ENCODE measurements around the gene NKAPD1.

Gene NKAPD1

DNA sequence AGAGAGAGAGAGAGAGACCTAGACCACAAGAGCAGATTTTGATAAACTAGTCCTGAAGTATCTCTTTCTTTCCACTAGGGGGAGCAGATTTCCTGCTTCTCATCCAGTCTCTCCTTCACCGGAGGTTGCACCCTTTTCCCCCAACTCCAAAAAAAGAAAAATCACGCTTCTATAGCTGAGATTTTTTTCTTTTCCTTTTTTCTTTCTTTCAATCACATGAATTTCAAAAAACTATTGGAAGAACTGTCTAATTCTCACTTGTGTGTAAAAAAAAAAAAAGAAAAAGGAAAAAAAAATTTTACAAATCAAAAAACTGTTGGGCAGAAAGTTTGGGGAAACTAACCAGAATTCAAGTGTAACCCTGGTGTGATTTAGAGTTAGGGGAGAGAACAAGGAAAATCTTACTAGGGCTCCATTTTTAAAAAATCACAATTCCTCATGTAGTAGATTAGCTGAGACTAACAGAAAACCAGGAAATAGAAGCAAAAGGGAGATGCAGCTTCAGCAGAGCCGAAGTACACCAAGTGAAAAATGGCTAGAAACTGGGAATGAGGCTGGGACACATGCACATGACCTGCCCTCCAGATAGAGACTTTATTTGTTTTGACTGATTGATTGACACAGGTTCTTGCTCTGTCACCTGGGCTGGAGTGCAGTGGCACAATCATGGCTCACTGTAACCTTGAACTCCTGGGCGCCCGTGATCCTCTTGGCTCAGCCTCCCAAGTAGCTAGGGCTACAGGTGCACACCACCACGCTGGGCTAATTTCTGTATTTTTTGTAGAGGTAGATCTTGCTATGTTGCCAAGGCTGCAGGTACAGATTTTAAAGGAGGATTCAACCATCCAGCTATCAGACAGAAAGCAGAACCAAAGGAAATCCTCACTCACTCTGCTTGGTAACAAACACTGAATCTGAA, 39.7 kb downstream of the NKAPD1 start:
- Histone ChIP-seq H3K4me2 (ENCODE audit: low read length) (peak overlapping the region; percentile 39), H3K4me3 (ENCODE audit: low read length) (no peak overlapping the region)

GRCh38 chr11:112114460-112114859, 40.4 kb downstream of the NKAPD1 start:
- Histone ChIP-seq H3K9me3 (ENCODE audit: control insufficient read depth, insufficient read depth, low read length) (no peaks in the 10 kb centered on the region), H3F3A (ENCODE audit: control insufficient read depth, insufficient read depth) (no peaks in the 10 kb centered on the region), H3K4me3 (ENCODE audit: low read length) (no peak overlapping the region), H3K36me3 (ENCODE audit: control insufficient read depth, low read length) (no peaks in the 10 kb centered on the region), H3K4me1 (ENCODE audit: control insufficient read depth, low read length) (peaks cover 4% of the 10 kb centered on the region; the same call in 1 of the 2 replicates), H3K4me2 (ENCODE audit: low read length) (no peak overlapping the region), H3K9me2 (replicated peaks; ENCODE audit: control insufficient read depth, low read length) (no peaks in the 10 kb centered on the region), H3K27ac (ENCODE audit: low read depth, low read length) (no peak overlapping the region), H4K20me1 (ENCODE audit: control insufficient read depth, insufficient read depth, low read depth, low read length) (no peaks in the 10 kb centered on the region), H3K27me3 (ENCODE audit: control insufficient read depth, low read length) (no peaks in the 10 kb centered on the region), H3K79me2 (ENCODE audit: control insufficient read depth, low read length) (no peaks in the 10 kb centered on the region)
- no peak for TF ChIP-seq EZH2phosphoT487 (IDR thresholded peaks at IDR 0.05; ENCODE audit: borderline replicate concordance, low read length)
- no peak for TF ChIP-seq CTCF (IDR thresholded peaks at IDR 0.05; ENCODE audit: low read depth, low read length, poor library complexity, severe bottlenecking)

More for the DNA sequence above, 39.7 kb downstream of the NKAPD1 start:
- Histone ChIP-seq H3K27ac (ENCODE audit: low read depth, low read length) (no peak overlapping the region), H3K9me2 (replicated peaks; ENCODE audit: control insufficient read depth, low read length) (no peaks in the 10 kb centered on the region), H3F3A (ENCODE audit: control insufficient read depth, insufficient read depth) (no peaks in the 10 kb centered on the region), H3K27me3 (ENCODE audit: control insufficient read depth, low read length) (no peaks in the 10 kb centered on the region), H3K36me3 (ENCODE audit: control insufficient read depth, low read length) (no peaks in the 10 kb centered on the region), H3K9me3 (ENCODE audit: control insufficient read depth, insufficient read depth, low read length) (no peaks in the 10 kb centered on the region), H3K79me2 (ENCODE audit: control insufficient read depth, low read length) (no peaks in the 10 kb centered on the region), H4K20me1 (ENCODE audit: control insufficient read depth, insufficient read depth, low read depth, low read length) (no peaks in the 10 kb centered on the region), H3K4me1 (ENCODE audit: control insufficient read depth, low read length) (peaks cover 4% of the 10 kb centered on the region; the same call in 1 of the 2 replicates)
- no peak for TF ChIP-seq EZH2phosphoT487 (IDR thresholded peaks at IDR 0.05; ENCODE audit: borderline replicate concordance, low read length)
- peak; percentile 60 for TF ChIP-seq CTCF (IDR thresholded peaks at IDR 0.05; ENCODE audit: low read depth, low read length, poor library complexity, severe bottlenecking)

- H3K9me3 ChIP-seq (ENCODE audit: control insufficient read depth, insufficient read depth, low read length), result no peaks in the 10 kb centered on the region
- H3K9me2 ChIP-seq (replicated peaks; ENCODE audit: control insufficient read depth, low read length), result no peaks in the 10 kb centered on the region
- no peak overlapping the region for H3K27ac ChIP-seq (ENCODE audit: low read depth, low read length)
- H3K4me3 ChIP-seq (ENCODE audit: low read length), result no peak overlapping the region
- no peaks in the 10 kb centered on the region for H3F3A ChIP-seq (ENCODE audit: control insufficient read depth, insufficient read depth)
- no peak overlapping the region for H3K4me2 ChIP-seq (ENCODE audit: low read length)
- H3K27me3 ChIP-seq (ENCODE audit: control insufficient read depth, low read length), result no peaks in the 10 kb centered on the region
- no peaks in the 10 kb centered on the region for H4K20me1 ChIP-seq (ENCODE audit: control insufficient read depth, insufficient read depth, low read depth, low read length)
- H3K36me3 ChIP-seq (ENCODE audit: control insufficient read depth, low read length), result no peaks in the 10 kb centered on the region
- TF ChIP-seq EZH2phosphoT487 (IDR thresholded peaks at IDR 0.05; ENCODE audit: borderline replicate concordance, low read length) (no peak), CTCF (IDR thresholded peaks at IDR 0.05; ENCODE audit: low read depth, low read length, poor library complexity, severe bottlenecking) (no peak)
- H3K4me1 ChIP-seq (ENCODE audit: control insufficient read depth, low read length), result peaks cover 4% of the 10 kb centered on the region; the same call in 1 of the 2 replicates
- H3K79me2 ChIP-seq (ENCODE audit: control insufficient read depth, low read length), result no peaks in the 10 kb centered on the region
Measured at GRCh38 chr11:112115386-112115785, 41.3 kb downstream of the NKAPD1 start.
